ENCODE data around the gene CTIF. TPM values are rescaled to one million over a fixed set of nuclear protein-coding genes. Genes with fewer than 3 reads are reported as not detected.

CTIF gene
- total RNA-seq, 1 donor from 2014 or later: 35.1 TPM

DNA sequence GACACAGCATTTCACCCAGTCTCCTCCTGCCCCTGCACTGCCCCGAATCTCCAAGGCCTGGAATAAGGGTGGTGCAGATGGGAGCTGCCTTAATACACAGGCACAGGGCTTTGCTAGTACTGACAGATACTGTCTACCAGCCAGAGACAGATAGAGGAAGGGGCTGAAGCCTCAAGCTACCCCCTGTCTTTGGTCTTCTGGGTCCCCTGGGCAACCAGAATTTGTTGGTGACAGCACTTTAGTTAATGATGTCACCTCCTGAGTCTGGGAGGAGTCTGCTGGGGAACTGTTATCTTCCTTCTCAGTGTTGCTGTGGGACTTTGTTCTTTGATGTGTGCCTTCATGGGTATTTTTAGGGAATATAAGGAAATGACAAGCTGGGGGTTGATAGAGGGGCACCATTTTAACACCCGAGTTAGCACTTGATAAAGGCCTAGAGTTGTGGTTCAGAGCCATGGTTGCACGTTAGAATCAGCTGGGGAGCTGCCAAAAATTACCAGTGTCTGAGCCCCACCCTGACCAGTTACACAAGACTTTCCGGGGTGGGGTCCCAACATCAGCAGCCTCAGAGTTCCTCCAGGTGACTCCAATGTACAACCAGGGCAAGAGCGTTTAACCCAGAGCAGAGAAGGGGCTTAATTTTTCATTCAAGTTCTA, 275.1 kb downstream of the CTIF start:
- TF ChIP-seq POLR2A (IDR thresholded peaks at IDR 0.05) (no peak), POLR2AphosphoS5 (IDR thresholded peaks at IDR 0.05; ENCODE audit: insufficient read depth in 1 of 2, low read depth in 1 of 2) (no peak)
- TF ChIP-seq, protein P1, sequence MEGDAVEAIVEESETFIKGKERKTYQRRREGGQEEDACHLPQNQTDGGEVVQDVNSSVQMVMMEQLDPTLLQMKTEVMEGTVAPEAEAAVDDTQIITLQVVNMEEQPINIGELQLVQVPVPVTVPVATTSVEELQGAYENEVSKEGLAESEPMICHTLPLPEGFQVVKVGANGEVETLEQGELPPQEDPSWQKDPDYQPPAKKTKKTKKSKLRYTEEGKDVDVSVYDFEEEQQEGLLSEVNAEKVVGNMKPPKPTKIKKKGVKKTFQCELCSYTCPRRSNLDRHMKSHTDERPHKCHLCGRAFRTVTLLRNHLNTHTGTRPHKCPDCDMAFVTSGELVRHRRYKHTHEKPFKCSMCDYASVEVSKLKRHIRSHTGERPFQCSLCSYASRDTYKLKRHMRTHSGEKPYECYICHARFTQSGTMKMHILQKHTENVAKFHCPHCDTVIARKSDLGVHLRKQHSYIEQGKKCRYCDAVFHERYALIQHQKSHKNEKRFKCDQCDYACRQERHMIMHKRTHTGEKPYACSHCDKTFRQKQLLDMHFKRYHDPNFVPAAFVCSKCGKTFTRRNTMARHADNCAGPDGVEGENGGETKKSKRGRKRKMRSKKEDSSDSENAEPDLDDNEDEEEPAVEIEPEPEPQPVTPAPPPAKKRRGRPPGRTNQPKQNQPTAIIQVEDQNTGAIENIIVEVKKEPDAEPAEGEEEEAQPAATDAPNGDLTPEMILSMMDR (IDR thresholded peaks at IDR 0.05): no peak
- H3K9me3 ChIP-seq: no peaks in the 10 kb centered on the region
- intact Hi-C loops (cut with DNase I): no loop called here
- no peak overlapping the region for H3K27ac ChIP-seq
- no peaks in the 10 kb centered on the region for H3K27me3 ChIP-seq
- peak; percentile 60 to 74 for DNase-seq (ENCODE audit: extremely low spot score in 2 of 2)
- H3K4me1 ChIP-seq: peaks cover 24% of the 10 kb centered on the region
- H3K4me3 ChIP-seq: no peak overlapping the region
- H3K36me3 ChIP-seq: peaks cover 0 to 11% of the 10 kb centered on the region in 2 donors

DNA sequence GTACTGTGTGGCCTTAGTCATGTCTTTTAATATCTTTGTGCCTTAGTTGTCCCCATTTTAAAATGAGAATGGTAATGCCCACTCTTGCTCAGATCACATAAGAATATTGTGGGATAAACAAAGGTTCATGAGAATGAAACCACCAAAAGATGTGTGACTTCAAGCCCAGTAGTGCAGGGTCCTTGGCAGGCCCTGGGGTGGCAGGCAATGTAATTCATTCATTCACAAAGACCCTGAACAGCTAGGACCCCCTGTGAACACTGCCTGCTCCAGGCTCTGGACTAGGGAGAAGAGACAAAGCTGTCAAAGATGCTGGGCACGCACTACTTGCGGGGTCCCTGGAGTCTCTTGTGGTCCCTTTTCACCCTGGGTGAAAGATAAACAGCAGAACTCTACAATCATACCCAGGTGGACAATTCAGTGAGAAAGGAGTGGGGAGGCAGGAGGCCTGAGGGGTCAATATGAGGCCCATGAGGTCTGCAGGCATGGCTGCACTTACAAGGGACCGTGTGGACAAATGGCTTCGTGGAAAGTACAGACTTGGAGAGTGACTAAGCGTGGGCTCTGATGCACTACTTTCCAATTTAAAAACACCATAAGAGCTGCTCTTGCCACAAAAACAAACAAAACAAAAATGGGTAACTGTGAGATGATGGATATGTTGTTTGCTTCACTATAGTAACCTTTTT, 275.8 kb downstream of the CTIF start:
- no peak overlapping the region for H3K4me3 ChIP-seq
- no peaks in the 10 kb centered on the region for H3K9me3 ChIP-seq
- no peak overlapping the region for H3K27ac ChIP-seq
- DNase-seq (ENCODE audit: extremely low spot score in 2 of 2): peak in 1 of 2 donors; percentile 71
- H3K27me3 ChIP-seq: no peaks in the 10 kb centered on the region
- H3K4me1 ChIP-seq: peaks cover 27% of the 10 kb centered on the region
- TF ChIP-seq, protein P1 (IDR thresholded peaks at IDR 0.05): no peak
- TF ChIP-seq POLR2AphosphoS5 (IDR thresholded peaks at IDR 0.05; ENCODE audit: insufficient read depth in 1 of 2, low read depth in 1 of 2): no peak
- TF ChIP-seq POLR2A (IDR thresholded peaks at IDR 0.05): no peak
- H3K36me3 ChIP-seq: peaks cover 0 to 18% of the 10 kb centered on the region in 2 donors
- intact Hi-C loops (cut with DNase I): no loop called here

DNA sequence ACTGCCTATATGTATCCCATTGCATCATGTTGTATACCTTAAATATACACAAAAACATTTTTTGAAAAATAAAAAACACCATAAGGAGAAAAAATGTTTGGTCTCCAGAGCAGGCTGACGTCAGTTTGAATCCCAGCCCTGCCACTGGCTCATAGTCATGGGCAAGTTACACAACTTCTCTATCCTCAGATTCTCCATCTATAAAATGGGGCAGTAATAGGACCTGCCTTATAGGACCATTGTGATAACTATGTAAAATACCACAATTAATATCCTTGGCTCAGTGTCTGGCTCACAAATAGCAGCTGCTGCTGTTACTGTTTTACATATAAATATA, 276.3 kb downstream of the CTIF start:
- Histone ChIP-seq H3K27ac (no peak overlapping the region), H3K27me3 (no peaks in the 10 kb centered on the region), H3K4me3 (no peak overlapping the region), H3K4me1 (peaks cover 27% of the 10 kb centered on the region), H3K36me3 (peaks cover 0 to 18% of the 10 kb centered on the region in 2 donors), H3K9me3 (no peaks in the 10 kb centered on the region)
- TF ChIP-seq POLR2AphosphoS5 (IDR thresholded peaks at IDR 0.05; ENCODE audit: insufficient read depth in 1 of 2, low read depth in 1 of 2) (no peak), POLR2A (IDR thresholded peaks at IDR 0.05) (no peak)
- TF ChIP-seq, protein P1 (IDR thresholded peaks at IDR 0.05): no peak
- intact Hi-C loops (cut with DNase I): no loop called here
- DNase-seq (ENCODE audit: extremely low spot score in 2 of 2): no peak

DNA sequence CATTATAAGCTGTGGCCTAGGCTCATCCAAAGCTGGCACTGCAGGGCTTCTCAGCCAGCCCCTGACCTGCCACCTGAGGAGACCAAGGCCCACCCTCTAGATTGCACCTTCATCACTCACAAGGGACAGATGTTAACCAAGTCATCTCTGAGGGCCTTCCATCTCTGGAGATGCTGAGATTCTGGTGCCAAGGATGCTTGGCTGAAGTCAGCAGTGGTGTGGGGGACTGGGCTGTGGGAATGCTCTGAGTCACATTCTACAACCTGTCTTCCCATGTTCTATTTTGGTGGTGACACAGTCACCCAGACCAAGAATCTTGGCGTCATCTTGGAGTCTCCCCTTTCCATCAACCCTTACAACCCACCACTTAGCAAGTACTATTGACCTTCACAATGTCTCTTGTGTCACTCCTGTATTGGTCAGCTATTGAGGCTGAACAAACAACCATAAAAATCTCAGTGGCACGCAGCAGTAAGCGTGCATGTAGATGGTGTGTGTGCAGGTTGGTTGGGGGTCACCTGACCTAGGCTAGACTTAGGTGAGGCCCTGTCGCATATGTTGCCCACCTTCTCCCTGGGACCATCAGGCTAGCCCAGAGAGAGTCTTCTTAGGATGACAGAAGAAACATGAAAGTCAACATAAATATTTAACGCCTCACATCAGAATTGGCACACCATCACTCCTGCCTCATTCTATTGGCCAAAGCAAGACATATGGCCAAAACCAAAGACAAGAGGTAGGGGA, 276.9 kb downstream of the CTIF start:
- TF ChIP-seq, protein P1 (IDR thresholded peaks at IDR 0.05): no peak
- no peak for TF ChIP-seq POLR2A (IDR thresholded peaks at IDR 0.05)
- no peak for TF ChIP-seq POLR2AphosphoS5 (IDR thresholded peaks at IDR 0.05; ENCODE audit: insufficient read depth in 1 of 2, low read depth in 1 of 2)
- Histone ChIP-seq H3K36me3 (peaks cover 0 to 18% of the 10 kb centered on the region in 2 donors), H3K27me3 (no peaks in the 10 kb centered on the region), H3K9me3 (no peaks in the 10 kb centered on the region), H3K27ac (no peak overlapping the region), H3K4me1 (peaks cover 27% of the 10 kb centered on the region), H3K4me3 (no peak overlapping the region)
- DNase-seq (ENCODE audit: extremely low spot score in 2 of 2): peak in 1 of 2 donors; percentile 52
- intact Hi-C loops (cut with DNase I): no loop called here
